HCT116 (cell line): ENCODE measurements around the gene DEFB129. TPM values are rescaled to one million over a fixed set of nuclear protein-coding genes. Genes with fewer than 3 reads are reported as not detected.

Source experiments
- ATAC-seq: fragments of 200-7000 bp; cut with Tn5 transposase; 2 replicates; pipeline ENCODE4 v1.9.1; 2020; ENCODE audit warnings: mild to moderate bottlenecking, moderate library complexity
- BruUV-seq: library from RNA; stranded (reverse); fragments of 400-500 nt; replicated peaks from 2 replicates; lab custom pipeline; 2021; lab: Mats Ljungman, UMichigan
- CTCF ChIA-PET: fragments of 300-600 bp; sonication (Branson Sonifier 250); formaldehyde crosslinking; loops from one replicate; lab custom pipeline; 2021; ENCODE audit warnings: antibody characterized with exemption; lab: Charles Lee
- POLR2A ChIA-PET: fragments of 300-600, 350-600 bp; sonication (Branson Sonifier 250); formaldehyde crosslinking; loops from one replicate; lab custom pipeline; 2021; ENCODE audit warnings: antibody characterized with exemption; lab: Charles Lee
- RAD21 ChIA-PET, 2 experiments: fragments of 300-600 bp; sonication (Branson Sonifier 250); formaldehyde crosslinking; loops; one replicate each; lab custom pipeline; 2023; ENCODE audit warnings: low total read pairs in 2 of 2; ENCODE audit not compliant: uncharacterized antibody in 2 of 2, unreplicated experiment in 2 of 2, low non-redundant PET in 1 of 2; lab: Charles Lee
- DNase-seq: peaks from one replicate; pipeline ENCODE4 v3.0.0-alpha.2; 2010; ENCODE audit warnings: low read depth, low spot score
- H2AFZ ChIP-seq: fragments of 200-600 bp; shearing (Covaris generic), sonication (generic); 2 replicates; pipeline ENCODE4 v1.6.1; 2017; ENCODE audit warnings: low read depth, mixed run types, mixed read lengths, antibody characterized with exemption, low read length; ENCODE audit not compliant: poor library complexity, severe bottlenecking
- H3K27ac ChIP-seq: 2 replicates; pipeline ENCODE4 v1.5.1; 2012; ENCODE audit warnings: low read depth, low read length
- H3K27me3 ChIP-seq: fragments of 200-600 bp; sonication (generic); 2 replicates; pipeline ENCODE4 v1.6.1; 2016; ENCODE audit warnings: mixed run types, low read length, mixed read lengths; ENCODE audit not compliant: insufficient read depth
- H3K36me3 ChIP-seq, 2 experiments: fragments of 200-500 bp in 1 of 2; fragments of 200-600 bp in 1 of 2; sonication (Bioruptor generic) in 1 of 2; sonication (generic) in 1 of 2; 2 replicates each; pipeline versions ENCODE4 v1.5.1 to v1.6.1; 2014 to 2016; ENCODE audit warnings: low read length in 2 of 2, inconsistent platforms in 1 of 2, mixed read lengths in 1 of 2, mixed run types in 1 of 2; ENCODE audit not compliant: insufficient read depth in 2 of 2, control insufficient read depth in 1 of 2
- H3K4me1 ChIP-seq, 2 experiments: fragments of 200-600 bp in 1 of 2; sonication (generic) in 1 of 2; 2 replicates each; pipeline versions ENCODE4 v1.5.1 to v1.6.1; 2012 to 2017; ENCODE audit warnings: low read length in 2 of 2, inconsistent platforms in 1 of 2, mild to moderate bottlenecking in 1 of 2, mixed read lengths in 1 of 2, mixed run types in 1 of 2, moderate library complexity in 1 of 2; ENCODE audit not compliant: insufficient read depth in 2 of 2, control insufficient read depth in 1 of 2
- H3K4me2 ChIP-seq: fragments of 200-600 bp; sonication (generic); 2 replicates; pipeline ENCODE4 v1.6.1; 2017; ENCODE audit warnings: mixed run types, low read length, mixed read lengths
- H3K4me3 ChIP-seq, 2 experiments: fragments of 200-600 bp in 1 of 2; sonication (generic) in 1 of 2; replicated peaks in 1 of 2; 2 replicates each; pipeline ENCODE4 v1.5.1; 2011 to 2016; ENCODE audit warnings: low read length in 2 of 2, control low read depth in 1 of 2, low read depth in 1 of 2, mild to moderate bottlenecking in 1 of 2, mixed read lengths in 1 of 2, mixed run types in 1 of 2
- H3K79me2 ChIP-seq: fragments of 200-600 bp; sonication (generic); 2 replicates; pipeline ENCODE4 v1.6.1; 2017; ENCODE audit warnings: mild to moderate bottlenecking, mixed run types, low read length, moderate library complexity, mixed read lengths; ENCODE audit not compliant: insufficient read depth
- H3K9ac ChIP-seq: fragments of 200-600 bp; sonication (generic); 2 replicates; pipeline ENCODE4 v1.6.1; 2016; ENCODE audit warnings: low read length, mixed read lengths
- H3K9me2 ChIP-seq: fragments of 200-600 bp; sonication (generic), shearing (Covaris generic); 2 replicates; pipeline ENCODE4 v1.6.1; 2017; ENCODE audit warnings: mixed run types, mild to moderate bottlenecking, moderate library complexity; ENCODE audit not compliant: insufficient read depth
- H3K9me3 ChIP-seq, 2 experiments: fragments of 200-500 bp in 1 of 2; fragments of 200-600 bp in 1 of 2; sonication (Bioruptor generic) in 1 of 2; sonication (generic) in 1 of 2; 2 replicates each; pipeline ENCODE4 v1.6.1; 2014 to 2017; ENCODE audit warnings: low read length in 2 of 2, mixed read lengths in 2 of 2, inconsistent platforms in 1 of 2, low read depth in 1 of 2, mild to moderate bottlenecking in 1 of 2, mixed run types in 1 of 2, moderate library complexity in 1 of 2; ENCODE audit not compliant: control insufficient read depth in 1 of 2, insufficient read depth in 1 of 2
- H4K20me1 ChIP-seq: fragments of 200-600 bp; sonication (generic), shearing (Covaris generic); 2 replicates; pipeline ENCODE4 v1.6.1; 2017; ENCODE audit warnings: mixed run types, mild to moderate bottlenecking, moderate library complexity; ENCODE audit not compliant: insufficient read depth
- EGR1 ChIP-seq: IDR thresholded peaks from 2 replicates; pipeline ENCODE4 v1.6.1; 2012; ENCODE audit warnings: low read depth
- EZH2 ChIP-seq: fragments of 200-600 bp; sonication (generic); IDR thresholded peaks from 2 replicates; pipeline ENCODE4 v1.6.1; 2017; ENCODE audit warnings: antibody characterized with exemption, mixed run types
- EZH2phosphoT487 ChIP-seq: fragments of 200-600 bp; IDR thresholded peaks from 2 replicates; pipeline ENCODE4 v1.6.1; 2018; ENCODE audit warnings: antibody characterized with exemption, borderline replicate concordance
- JUND ChIP-seq: IDR thresholded peaks from 2 replicates; pipeline ENCODE4 v1.6.1; 2012
- POLR2A ChIP-seq: IDR thresholded peaks from 2 replicates; pipeline ENCODE4 v1.7.0; 2011; ENCODE audit warnings: borderline replicate concordance; ENCODE audit not compliant: insufficient read depth, insufficient read length; ENCODE audit errors: extremely low read depth
- RAD21 ChIP-seq: IDR thresholded peaks from 2 replicates; pipeline ENCODE4 v1.6.1; 2012; ENCODE audit warnings: low read depth, mild to moderate bottlenecking
- SP1 ChIP-seq: IDR thresholded peaks from 2 replicates; pipeline ENCODE4 v1.6.1; 2012; ENCODE audit warnings: low read depth
- SRF ChIP-seq: IDR thresholded peaks from 2 replicates; pipeline ENCODE4 v1.6.1; 2012; ENCODE audit warnings: low read depth
- YY1 ChIP-seq: IDR thresholded peaks from 2 replicates; pipeline ENCODE4 v1.6.1; 2011; ENCODE audit warnings: low read length, low read depth, moderate library complexity, mild to moderate bottlenecking; ENCODE audit not compliant: insufficient replicate concordance; ENCODE audit errors: extremely low read depth
- ZNF274 ChIP-seq: fragments of 200-500 bp; sonication (Bioruptor generic); IDR thresholded peaks from 2 replicates; pipeline ENCODE4 v1.6.1; 2014; ENCODE audit warnings: mild to moderate bottlenecking, low read depth, low read length, inconsistent platforms
- intact Hi-C: fragments of 100-400 bp; cut with micrococcal nuclease; formaldehyde crosslinking; loops from 2 replicates; pipeline ENCODE4 v1.10.0; 2022
- total RNA-seq: library from RNA; stranded (reverse); gene quantifications from one replicate; pipeline ENCODE4 v1.2.1, GENCODE V29; 2021; ENCODE audit not compliant: unreplicated experiment
- TF ChIP-seq, protein P1 (sequence below): IDR thresholded peaks from 2 replicates; pipeline ENCODE4 v1.6.1; 2012
- TF ChIP-seq, protein P2 (sequence below), 3 experiments: fragments of 200-600 bp in 1 of 3; sonication (generic) in 1 of 3; IDR thresholded peaks in 2 of 3; conservative IDR thresholded peaks in 1 of 3; 2 replicates each; pipeline ENCODE4 v1.5.1; 2012 to 2017; ENCODE audit warnings: low read depth in 2 of 3, low read length in 2 of 3, antibody characterized with exemption in 1 of 3, borderline replicate concordance in 1 of 3, control low read depth in 1 of 3, mild to moderate bottlenecking in 1 of 3, mixed read lengths in 1 of 3, mixed run types in 1 of 3, moderate library complexity in 1 of 3; ENCODE audit not compliant: insufficient read depth in 1 of 3

DEFB129 gene
- total RNA-seq, 1 experiment from 2014 or later: not detected

DNA sequence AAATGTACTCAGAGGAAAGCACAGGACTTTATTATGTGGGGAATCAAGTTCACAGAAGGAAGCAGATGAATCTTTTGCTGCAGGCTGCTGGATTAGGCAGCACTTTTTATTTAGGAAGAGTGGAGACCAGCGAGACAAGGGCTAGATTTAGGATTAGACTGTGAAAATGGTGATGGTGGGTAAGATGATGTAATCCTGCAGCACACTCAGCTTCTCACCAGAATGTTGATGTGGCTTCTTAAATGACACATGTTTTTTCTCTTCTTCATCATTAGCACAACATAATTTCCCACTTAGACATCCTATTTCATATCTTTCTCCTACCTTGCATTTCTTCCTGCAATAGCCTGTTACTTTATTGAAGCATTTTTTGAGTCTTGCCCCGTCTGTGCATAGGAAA lies 39.3 kb upstream of the DEFB129 start:
- Histone ChIP-seq H3K4me2 (no peak overlapping the region), H3K9me2 (no peaks in the 10 kb centered on the region), H3K27me3 (0 out of 2 replicates have a peak, but pooled peaks cover 7% of the 10 kb centered on the region), H3K4me1 (no peaks in the 10 kb centered on the region), H4K20me1 (no peaks in the 10 kb centered on the region), H2AFZ (no peak overlapping the region), H3K4me3 (no peak overlapping the region), H3K36me3 (no peaks in the 10 kb centered on the region), H3K9ac (no peak overlapping the region), H3K79me2 (no peaks in the 10 kb centered on the region), H3K9me3 (no peaks in the 10 kb centered on the region), H3K27ac (no peak overlapping the region)
- no peak for DNase-seq
- no TSS peak for BruUV-seq
- ChIA-PET POLR2A (no interaction called here), CTCF (no interaction called here), RAD21 (no interaction called here)
- intact Hi-C loops: no loop called here
- ATAC-seq: no peak
- TF ChIP-seq YY1: no peak
- TF ChIP-seq JUND: no peak
- no peak for TF ChIP-seq SP1
- no peak for TF ChIP-seq EZH2phosphoT487
- no peak for TF ChIP-seq EGR1
- TF ChIP-seq, protein P1, sequence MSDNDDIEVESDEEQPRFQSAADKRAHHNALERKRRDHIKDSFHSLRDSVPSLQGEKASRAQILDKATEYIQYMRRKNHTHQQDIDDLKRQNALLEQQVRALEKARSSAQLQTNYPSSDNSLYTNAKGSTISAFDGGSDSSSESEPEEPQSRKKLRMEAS: no peak
- TF ChIP-seq, protein P2, sequence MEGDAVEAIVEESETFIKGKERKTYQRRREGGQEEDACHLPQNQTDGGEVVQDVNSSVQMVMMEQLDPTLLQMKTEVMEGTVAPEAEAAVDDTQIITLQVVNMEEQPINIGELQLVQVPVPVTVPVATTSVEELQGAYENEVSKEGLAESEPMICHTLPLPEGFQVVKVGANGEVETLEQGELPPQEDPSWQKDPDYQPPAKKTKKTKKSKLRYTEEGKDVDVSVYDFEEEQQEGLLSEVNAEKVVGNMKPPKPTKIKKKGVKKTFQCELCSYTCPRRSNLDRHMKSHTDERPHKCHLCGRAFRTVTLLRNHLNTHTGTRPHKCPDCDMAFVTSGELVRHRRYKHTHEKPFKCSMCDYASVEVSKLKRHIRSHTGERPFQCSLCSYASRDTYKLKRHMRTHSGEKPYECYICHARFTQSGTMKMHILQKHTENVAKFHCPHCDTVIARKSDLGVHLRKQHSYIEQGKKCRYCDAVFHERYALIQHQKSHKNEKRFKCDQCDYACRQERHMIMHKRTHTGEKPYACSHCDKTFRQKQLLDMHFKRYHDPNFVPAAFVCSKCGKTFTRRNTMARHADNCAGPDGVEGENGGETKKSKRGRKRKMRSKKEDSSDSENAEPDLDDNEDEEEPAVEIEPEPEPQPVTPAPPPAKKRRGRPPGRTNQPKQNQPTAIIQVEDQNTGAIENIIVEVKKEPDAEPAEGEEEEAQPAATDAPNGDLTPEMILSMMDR (IDR thresholded peaks at IDR 0.05 in 2 of 3, conservative IDR thresholded peaks at IDR 0.05 in 1 of 3; ENCODE audit: borderline replicate concordance in 1 of 3, insufficient read depth in 1 of 3, low read depth in 2 of 3, low read length in 2 of 3): no peak
- no peak for TF ChIP-seq SRF
- no peak for TF ChIP-seq POLR2A
- TF ChIP-seq ZNF274: no peak
- TF ChIP-seq EZH2: no peak
- TF ChIP-seq RAD21: no peak
